MCF 10A (cell line): ENCODE results near the gene LTO1. TPM values are rescaled to one million over a fixed set of nuclear protein-coding genes. Genes with fewer than 3 reads are reported as not detected.

Experiments used
- BruUV-seq: library from RNA; stranded (reverse); fragments of 400-500 nt; replicated peaks from 2 replicates; lab custom pipeline; 2021; lab: Mats Ljungman, UMichigan
- CTCF ChIA-PET: fragments of 300-600 bp; sonication (Branson Sonifier 250); formaldehyde crosslinking; extraction: SDS; loops from one replicate; lab custom pipeline; 2021; ENCODE audit warnings: antibody characterized with exemption, inconsistent platforms; lab: Yijun Ruan, JAX
- POLR2A ChIA-PET: fragments of 300-600, 350-650 bp; sonication (Branson Sonifier 250); formaldehyde crosslinking; extraction: SDS; loops from one replicate; lab custom pipeline; 2020; ENCODE audit warnings: antibody characterized with exemption, inconsistent platforms; lab: Yijun Ruan, JAX
- DNase-seq: peaks from one replicate; pipeline ENCODE4 v3.0.0-alpha.2; 2018; ENCODE audit not compliant: unreplicated experiment
- H3K27ac Mint-ChIP-seq: one replicate; pipeline ENCODE4 v1.8.0; 2022; ENCODE audit warnings: mild to moderate bottlenecking, low read depth, mixed read lengths; ENCODE audit not compliant: unreplicated experiment
- H3K27me3 Mint-ChIP-seq: one replicate; pipeline ENCODE4 v1.8.0; 2022; ENCODE audit warnings: mixed read lengths; ENCODE audit not compliant: insufficient read depth, unreplicated experiment
- H3K36me3 Mint-ChIP-seq: one replicate; pipeline ENCODE4 v1.8.0; 2022; ENCODE audit warnings: mild to moderate bottlenecking, moderate library complexity, mixed read lengths; ENCODE audit not compliant: insufficient read depth, unreplicated experiment
- H3K4me1 Mint-ChIP-seq: one replicate; pipeline ENCODE4 v1.8.0; 2022; ENCODE audit warnings: mixed read lengths; ENCODE audit not compliant: insufficient read depth, unreplicated experiment
- H3K4me3 Mint-ChIP-seq: one replicate; pipeline ENCODE4 v1.8.0; 2022; ENCODE audit warnings: mild to moderate bottlenecking, moderate library complexity, mixed read lengths; ENCODE audit not compliant: unreplicated experiment
- H3K9me3 Mint-ChIP-seq: one replicate; pipeline ENCODE4 v1.8.0; 2022; ENCODE audit warnings: mixed read lengths; ENCODE audit not compliant: unreplicated experiment
- intact Hi-C: fragments of 100-400 bp; cut with micrococcal nuclease; formaldehyde crosslinking; loops from 2 replicates; pipeline ENCODE4 v1.14.1; 2022
- total RNA-seq: library from RNA; stranded (reverse); gene quantifications from 2 replicates; pipeline ENCODE4 v1.2.3, GENCODE V29; 2022
- TF ChIP-seq, protein P1 (sequence below): fragments of 200-600 bp; IDR thresholded peaks from one replicate; pipeline ENCODE4 v1.8.0; 2022; ENCODE audit warnings: antibody characterized with exemption, mild to moderate bottlenecking; ENCODE audit not compliant: unreplicated experiment

Gene LTO1
- total RNA-seq, 1 experiment from 2014 or later = 34.2 TPM

DNA sequence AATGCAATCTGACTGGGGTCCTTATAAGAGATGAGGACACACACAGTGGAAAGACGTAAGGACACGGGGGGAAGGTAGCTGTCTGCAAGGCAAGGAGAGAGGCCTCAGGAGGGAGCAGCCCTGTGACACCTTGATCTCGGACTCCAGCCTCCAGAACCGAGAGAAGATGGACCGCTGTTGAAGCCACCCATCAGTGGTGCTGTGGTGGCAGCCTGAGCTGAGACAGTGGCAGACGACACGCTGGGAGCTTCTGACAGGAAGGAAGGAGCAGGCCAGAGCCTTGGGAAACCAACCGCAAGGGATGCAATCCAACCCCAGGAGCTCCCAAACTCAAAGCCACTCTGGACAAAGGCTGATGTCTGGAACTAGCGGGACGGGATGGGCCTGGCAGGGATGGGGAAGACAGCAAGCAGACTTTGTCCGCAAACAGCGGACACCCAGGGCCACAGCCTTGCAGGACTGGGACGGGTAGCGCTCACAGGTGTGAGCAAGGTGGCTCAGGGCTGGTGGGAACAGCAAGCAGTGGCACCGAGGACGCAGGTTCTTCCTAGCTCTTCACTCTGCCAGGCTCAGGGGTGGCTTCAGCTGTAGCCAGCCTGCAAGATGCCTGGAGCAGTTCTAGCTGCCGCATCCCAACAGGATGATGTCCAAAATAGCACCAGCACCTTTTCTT lies 10.9 kb downstream of the LTO1 start:
- DNase-seq = no peak
- Mint-ChIP-seq H3K27me3 (no peaks in the 10 kb centered on the region), H3K4me3 (no peak overlapping the region), H3K4me1 (no peaks in the 10 kb centered on the region), H3K27ac (no peak overlapping the region), H3K9me3 (no peaks in the 10 kb centered on the region), H3K36me3 (peaks cover 31% of the 10 kb centered on the region)
- BruUV-seq = no TSS peak
- CTCF ChIA-PET = interaction anchor here (0.5 to 7.5 kb wide), 3 partner anchors 12 to 563 kb away, joined by 3 to 62 read pairs (median 8); no protein-coding TSS in a partner anchor
- POLR2A ChIA-PET = interaction anchor here (1.2 kb wide), 1 partner anchor 10 kb away, joined by 4 read pairs; no protein-coding TSS in a partner anchor
- TF ChIP-seq, protein P1, sequence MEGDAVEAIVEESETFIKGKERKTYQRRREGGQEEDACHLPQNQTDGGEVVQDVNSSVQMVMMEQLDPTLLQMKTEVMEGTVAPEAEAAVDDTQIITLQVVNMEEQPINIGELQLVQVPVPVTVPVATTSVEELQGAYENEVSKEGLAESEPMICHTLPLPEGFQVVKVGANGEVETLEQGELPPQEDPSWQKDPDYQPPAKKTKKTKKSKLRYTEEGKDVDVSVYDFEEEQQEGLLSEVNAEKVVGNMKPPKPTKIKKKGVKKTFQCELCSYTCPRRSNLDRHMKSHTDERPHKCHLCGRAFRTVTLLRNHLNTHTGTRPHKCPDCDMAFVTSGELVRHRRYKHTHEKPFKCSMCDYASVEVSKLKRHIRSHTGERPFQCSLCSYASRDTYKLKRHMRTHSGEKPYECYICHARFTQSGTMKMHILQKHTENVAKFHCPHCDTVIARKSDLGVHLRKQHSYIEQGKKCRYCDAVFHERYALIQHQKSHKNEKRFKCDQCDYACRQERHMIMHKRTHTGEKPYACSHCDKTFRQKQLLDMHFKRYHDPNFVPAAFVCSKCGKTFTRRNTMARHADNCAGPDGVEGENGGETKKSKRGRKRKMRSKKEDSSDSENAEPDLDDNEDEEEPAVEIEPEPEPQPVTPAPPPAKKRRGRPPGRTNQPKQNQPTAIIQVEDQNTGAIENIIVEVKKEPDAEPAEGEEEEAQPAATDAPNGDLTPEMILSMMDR = no peak
- intact Hi-C loops = no loop called here

DNA sequence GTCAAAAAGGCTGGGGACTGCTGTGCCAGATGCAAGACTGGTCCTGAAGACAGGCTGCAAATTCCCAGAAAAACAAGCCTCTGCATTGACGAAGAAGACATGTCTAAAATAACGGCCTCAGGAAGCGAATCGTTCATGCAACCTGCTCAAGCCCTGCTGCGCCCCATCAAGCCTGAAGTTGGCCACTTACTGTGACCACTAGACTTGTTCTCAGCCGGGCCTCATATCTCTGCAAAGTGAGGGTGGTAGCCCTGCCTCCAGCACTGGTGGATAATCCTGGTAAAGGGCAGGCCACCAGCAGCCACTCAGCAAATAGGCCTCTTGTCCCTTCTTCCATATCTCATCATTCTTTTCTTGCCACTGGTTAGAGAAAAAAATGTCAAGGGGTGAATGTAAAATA lies 11.8 kb downstream of the LTO1 start:
- DNase-seq = no peak
- H3K4me1 Mint-ChIP-seq = no peaks in the 10 kb centered on the region
- no peaks in the 10 kb centered on the region for H3K27me3 Mint-ChIP-seq
- ChIA-PET CTCF (no interaction called here), POLR2A (interaction anchor here (1.6 kb wide), 1 partner anchor 12 kb away, joined by 5 read pairs; the partner anchor contains the start of gene LTO1)
- intact Hi-C loops = no loop called here
- H3K9me3 Mint-ChIP-seq = no peaks in the 10 kb centered on the region
- TF ChIP-seq, protein P1 = no peak
- peaks cover 24% of the 10 kb centered on the region for H3K36me3 Mint-ChIP-seq
- no TSS peak for BruUV-seq
- H3K4me3 Mint-ChIP-seq = no peak overlapping the region
- H3K27ac Mint-ChIP-seq = no peak overlapping the region

DNA sequence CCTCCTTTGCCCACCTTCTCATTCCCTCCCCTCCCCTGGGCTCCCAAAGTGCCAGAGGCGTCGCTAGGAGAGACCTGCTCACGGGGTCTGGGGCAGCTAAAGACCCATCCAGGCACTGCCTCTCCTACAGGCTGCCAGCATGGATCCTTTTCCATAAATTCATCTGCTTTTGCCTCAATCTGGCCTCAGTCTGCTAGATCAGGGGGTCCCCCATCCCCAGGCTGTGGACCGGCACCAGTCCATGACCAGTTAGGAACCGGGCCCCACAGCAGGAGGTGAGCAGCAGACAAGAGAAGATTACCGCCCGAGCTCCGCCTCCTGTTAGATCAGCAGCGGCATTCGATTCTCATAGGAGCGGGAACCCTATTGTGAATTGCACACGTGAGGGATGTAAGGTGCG lies 12.3 kb downstream of the LTO1 start:
- Mint-ChIP-seq H3K9me3 (no peaks in the 10 kb centered on the region), H3K27ac (no peak overlapping the region), H3K4me1 (no peaks in the 10 kb centered on the region), H3K36me3 (peaks cover 19% of the 10 kb centered on the region), H3K4me3 (no peak overlapping the region), H3K27me3 (no peaks in the 10 kb centered on the region)
- no peak for DNase-seq
- ChIA-PET CTCF (interaction anchor here (1.0 to 3.5 kb wide), 3 partner anchors 7 to 561 kb away, joined by 3 to 28 read pairs (median 3); no protein-coding TSS in a partner anchor), POLR2A (interaction anchor here (0.5 to 1.6 kb wide), 2 partner anchors 12 to 254 kb away, joined by 3 to 5 read pairs; partner anchors contain the start of gene LTO1)
- intact Hi-C loops = no loop called here
- TF ChIP-seq, protein P1 = no peak
- no TSS peak for BruUV-seq

DNA sequence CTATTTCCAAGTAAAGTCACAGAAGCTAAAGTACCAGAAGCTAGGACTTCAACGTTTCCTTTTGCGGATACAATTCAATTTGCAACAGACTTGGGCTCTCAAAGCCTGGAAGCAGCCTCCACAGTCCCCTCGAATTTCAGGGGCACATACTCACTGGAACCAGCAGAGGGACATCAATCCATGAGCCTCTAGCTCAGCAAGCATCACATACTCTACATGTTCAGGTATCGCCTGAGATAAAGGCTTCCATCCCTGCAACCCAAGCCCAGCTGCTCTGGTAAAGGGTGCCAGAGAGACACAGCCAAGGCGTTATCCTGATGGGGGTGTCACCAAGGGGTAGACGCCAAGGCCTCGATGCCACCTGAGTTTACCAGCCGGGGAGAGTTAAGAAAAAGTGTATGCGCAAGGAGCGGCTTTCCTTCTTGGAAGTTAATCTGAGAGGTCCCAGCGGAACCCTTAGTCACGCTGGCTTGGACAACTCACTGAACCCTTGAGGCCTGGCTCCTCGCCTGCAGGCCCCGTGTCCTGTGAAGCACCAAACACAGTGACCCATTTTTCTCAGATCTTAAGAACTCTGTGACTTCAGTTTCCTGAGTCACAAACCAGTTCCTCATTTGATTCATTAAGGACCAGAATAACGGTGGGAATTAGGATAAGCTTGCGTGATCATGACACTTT lies 13.0 kb downstream of the LTO1 start:
- H3K4me3 Mint-ChIP-seq = no peak overlapping the region
- H3K9me3 Mint-ChIP-seq = no peaks in the 10 kb centered on the region
- intact Hi-C loops = no loop called here
- no peaks in the 10 kb centered on the region for H3K27me3 Mint-ChIP-seq
- peaks cover 16% of the 10 kb centered on the region for H3K36me3 Mint-ChIP-seq
- ChIA-PET CTCF (interaction anchor here (0.6 to 3.5 kb wide), 4 partner anchors 8 to 560 kb away, joined by 3 to 28 read pairs (median 3); no protein-coding TSS in a partner anchor), POLR2A (interaction anchor here (0.5 to 1.6 kb wide), 2 partner anchors 13 to 254 kb away, joined by 3 to 5 read pairs; partner anchors contain the start of gene LTO1)
- no peaks in the 10 kb centered on the region for H3K4me1 Mint-ChIP-seq
- TF ChIP-seq, protein P1 = no peak
- no peak for DNase-seq
- BruUV-seq = no TSS peak
- H3K27ac Mint-ChIP-seq = no peak overlapping the region
